Measurements from ENCODE around the gene RDH12.

Gene RDH12

DNA sequence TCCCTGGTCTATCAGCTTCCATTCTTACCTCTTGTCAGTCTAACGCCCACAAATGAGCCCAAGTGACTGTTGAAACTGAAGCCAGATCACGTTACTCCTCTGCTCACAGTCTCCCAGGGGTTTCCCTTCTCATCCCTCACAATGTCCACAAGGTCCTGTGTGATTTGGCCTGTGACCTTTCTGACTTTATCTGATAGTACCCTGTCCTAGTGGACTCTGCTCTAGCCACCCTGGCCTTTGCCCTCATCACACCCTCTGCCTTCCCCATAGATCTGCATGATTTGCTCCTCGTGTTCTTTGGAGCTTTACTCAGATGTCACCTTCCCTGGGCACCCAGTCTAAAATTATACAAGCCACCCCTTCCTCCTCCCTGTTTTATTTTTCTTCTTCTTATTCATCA lies 55.5 kb downstream of the RDH12 start:
- Histone ChIP-seq H3K79me2 (ENCODE audit: insufficient read depth, low read length) (no peaks in the 10 kb centered on the region), H3K27ac (ENCODE audit: low read depth, low read length, poor library complexity, severe bottlenecking) (no peak overlapping the region), H3K9me3 (ENCODE audit: low read length) (no peaks in the 10 kb centered on the region), H3K4me1 (ENCODE audit: insufficient read depth, low read length, severe bottlenecking) (no peaks in the 10 kb centered on the region), H3K9me2 (ENCODE audit: low read depth, low read length) (no peaks in the 10 kb centered on the region), H3K9ac (ENCODE audit: low read length) (no peak overlapping the region), H3K36me3 (ENCODE audit: insufficient read depth, low read length) (peaks cover 52% of the 10 kb centered on the region), H3K4me3 (ENCODE audit: low read depth, low read length, poor library complexity, severe bottlenecking) (no peak overlapping the region), H4K20me1 (ENCODE audit: insufficient read depth, low read length) (no peaks in the 10 kb centered on the region), H2AFZ (ENCODE audit: low read length) (no peak overlapping the region), H3K27me3 (ENCODE audit: insufficient read depth, low read length) (no peaks in the 10 kb centered on the region), H3F3A (ENCODE audit: insufficient read depth, low read length) (no peaks in the 10 kb centered on the region), H3K4me2 (ENCODE audit: low read length) (no peak overlapping the region)
- TF ChIP-seq, protein P1, sequence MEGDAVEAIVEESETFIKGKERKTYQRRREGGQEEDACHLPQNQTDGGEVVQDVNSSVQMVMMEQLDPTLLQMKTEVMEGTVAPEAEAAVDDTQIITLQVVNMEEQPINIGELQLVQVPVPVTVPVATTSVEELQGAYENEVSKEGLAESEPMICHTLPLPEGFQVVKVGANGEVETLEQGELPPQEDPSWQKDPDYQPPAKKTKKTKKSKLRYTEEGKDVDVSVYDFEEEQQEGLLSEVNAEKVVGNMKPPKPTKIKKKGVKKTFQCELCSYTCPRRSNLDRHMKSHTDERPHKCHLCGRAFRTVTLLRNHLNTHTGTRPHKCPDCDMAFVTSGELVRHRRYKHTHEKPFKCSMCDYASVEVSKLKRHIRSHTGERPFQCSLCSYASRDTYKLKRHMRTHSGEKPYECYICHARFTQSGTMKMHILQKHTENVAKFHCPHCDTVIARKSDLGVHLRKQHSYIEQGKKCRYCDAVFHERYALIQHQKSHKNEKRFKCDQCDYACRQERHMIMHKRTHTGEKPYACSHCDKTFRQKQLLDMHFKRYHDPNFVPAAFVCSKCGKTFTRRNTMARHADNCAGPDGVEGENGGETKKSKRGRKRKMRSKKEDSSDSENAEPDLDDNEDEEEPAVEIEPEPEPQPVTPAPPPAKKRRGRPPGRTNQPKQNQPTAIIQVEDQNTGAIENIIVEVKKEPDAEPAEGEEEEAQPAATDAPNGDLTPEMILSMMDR (IDR thresholded peaks at IDR 0.05; ENCODE audit: low read length): no peak
- TF ChIP-seq EZH2 (IDR thresholded peaks at IDR 0.05; ENCODE audit: borderline replicate concordance, low read length): no peak

GRCh38 chr14:67759916-67760315 lies 58.2 kb downstream of the RDH12 start:
- Histone ChIP-seq H3F3A (ENCODE audit: insufficient read depth, low read length) (no peaks in the 10 kb centered on the region), H3K9me2 (ENCODE audit: low read depth, low read length) (no peaks in the 10 kb centered on the region), H4K20me1 (ENCODE audit: insufficient read depth, low read length) (no peaks in the 10 kb centered on the region), H3K27ac (ENCODE audit: low read depth, low read length, poor library complexity, severe bottlenecking) (no peak overlapping the region), H3K79me2 (ENCODE audit: insufficient read depth, low read length) (no peaks in the 10 kb centered on the region), H3K9ac (ENCODE audit: low read length) (no peak overlapping the region), H3K27me3 (ENCODE audit: insufficient read depth, low read length) (no peaks in the 10 kb centered on the region), H3K4me1 (ENCODE audit: insufficient read depth, low read length, severe bottlenecking) (no peaks in the 10 kb centered on the region), H3K36me3 (ENCODE audit: insufficient read depth, low read length) (peaks cover 43% of the 10 kb centered on the region; the same call in 1 of the 2 replicates), H2AFZ (ENCODE audit: low read length) (no peak overlapping the region), H3K9me3 (ENCODE audit: low read length) (no peaks in the 10 kb centered on the region), H3K4me2 (ENCODE audit: low read length) (no peak overlapping the region), H3K4me3 (ENCODE audit: low read depth, low read length, poor library complexity, severe bottlenecking) (no peak overlapping the region)
- TF ChIP-seq EZH2 (IDR thresholded peaks at IDR 0.05; ENCODE audit: borderline replicate concordance, low read length): no peak
- TF ChIP-seq, protein P1 (IDR thresholded peaks at IDR 0.05; ENCODE audit: low read length): no peak

- H3K36me3 ChIP-seq (ENCODE audit: insufficient read depth, low read length): peaks cover 52% of the 10 kb centered on the region; the same call in 1 of the 2 replicates
- no peak overlapping the region for H3K27ac ChIP-seq (ENCODE audit: low read depth, low read length, poor library complexity, severe bottlenecking)
- TF ChIP-seq, protein P1 (IDR thresholded peaks at IDR 0.05; ENCODE audit: low read length): no peak
- no peak for TF ChIP-seq EZH2 (IDR thresholded peaks at IDR 0.05; ENCODE audit: borderline replicate concordance, low read length)
- no peaks in the 10 kb centered on the region for H3K9me3 ChIP-seq (ENCODE audit: low read length)
- H3F3A ChIP-seq (ENCODE audit: insufficient read depth, low read length): no peaks in the 10 kb centered on the region
- H3K9ac ChIP-seq (ENCODE audit: low read length): no peak overlapping the region
- H3K4me2 ChIP-seq (ENCODE audit: low read length): no peak overlapping the region
- no peaks in the 10 kb centered on the region for H3K27me3 ChIP-seq (ENCODE audit: insufficient read depth, low read length)
- H3K79me2 ChIP-seq (ENCODE audit: insufficient read depth, low read length): no peaks in the 10 kb centered on the region
- H3K9me2 ChIP-seq (ENCODE audit: low read depth, low read length): no peaks in the 10 kb centered on the region
- H3K4me1 ChIP-seq (ENCODE audit: insufficient read depth, low read length, severe bottlenecking): no peaks in the 10 kb centered on the region
- H4K20me1 ChIP-seq (ENCODE audit: insufficient read depth, low read length): no peaks in the 10 kb centered on the region
- H2AFZ ChIP-seq (ENCODE audit: low read length): no peak overlapping the region
- H3K4me3 ChIP-seq (ENCODE audit: low read depth, low read length, poor library complexity, severe bottlenecking): no peak overlapping the region
Measured at GRCh38 chr14:67762051-67762450, 60.4 kb downstream of the RDH12 start.

Measured in OCI-LY1 (cell line).